ENCODE results near the gene REEP1.

DNA sequence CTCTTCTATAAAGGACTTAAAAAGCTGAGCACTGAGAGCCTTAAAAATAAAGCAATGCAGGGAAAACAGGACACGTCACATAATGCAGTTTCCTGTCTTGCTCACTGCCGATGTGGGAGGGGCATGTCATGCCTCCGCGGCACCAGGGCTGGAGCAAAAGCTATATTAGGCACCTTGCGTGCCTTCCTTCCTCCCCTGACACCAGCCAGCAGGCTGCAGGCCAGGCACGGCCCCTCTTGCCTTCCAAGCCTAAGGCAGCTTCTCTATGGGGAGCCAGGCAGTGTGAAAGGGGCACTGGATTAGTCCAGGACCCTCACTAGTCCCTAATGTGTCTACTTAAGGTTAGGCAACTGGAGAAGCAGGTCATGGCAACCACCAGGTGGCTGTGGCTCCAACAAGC is 111.8 kb downstream of the REEP1 start:
- no peak for TF ChIP-seq GATA3 (IDR thresholded peaks at IDR 0.05; ENCODE audit: low read depth, low read length)
- TF ChIP-seq GATA2 (IDR thresholded peaks at IDR 0.05; ENCODE audit: low read depth, low read length), result no peak

Measured in SH-SY5Y (cell line).